Measurements from ENCODE around the gene CRYBB1.

Gene CRYBB1

DNA sequence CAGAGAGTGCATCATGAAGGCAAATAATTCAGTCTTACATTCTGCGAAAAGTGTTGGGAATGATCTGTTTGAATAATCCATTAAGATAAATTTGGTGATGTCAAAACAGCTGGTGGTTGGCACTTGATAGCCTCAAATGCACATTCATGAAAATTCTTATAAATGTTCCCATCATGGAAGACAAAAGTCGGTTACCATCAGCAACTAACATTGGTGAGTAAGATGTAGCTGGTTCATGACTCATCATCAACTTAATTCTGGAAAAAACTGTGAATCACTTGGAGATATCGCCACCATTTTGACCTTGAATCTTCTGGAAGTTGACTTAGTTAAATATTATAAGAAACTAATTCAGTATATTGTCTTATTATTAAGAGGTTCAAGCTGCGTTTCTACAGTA, 11.2 kb downstream of the CRYBB1 start:
- no peak for DNase-seq (ENCODE audit: low read depth)

GRCh38 chr22:26604368-26604767, 13.5 kb downstream of the CRYBB1 start:
- no peak for DNase-seq (ENCODE audit: low read depth)

DNA sequence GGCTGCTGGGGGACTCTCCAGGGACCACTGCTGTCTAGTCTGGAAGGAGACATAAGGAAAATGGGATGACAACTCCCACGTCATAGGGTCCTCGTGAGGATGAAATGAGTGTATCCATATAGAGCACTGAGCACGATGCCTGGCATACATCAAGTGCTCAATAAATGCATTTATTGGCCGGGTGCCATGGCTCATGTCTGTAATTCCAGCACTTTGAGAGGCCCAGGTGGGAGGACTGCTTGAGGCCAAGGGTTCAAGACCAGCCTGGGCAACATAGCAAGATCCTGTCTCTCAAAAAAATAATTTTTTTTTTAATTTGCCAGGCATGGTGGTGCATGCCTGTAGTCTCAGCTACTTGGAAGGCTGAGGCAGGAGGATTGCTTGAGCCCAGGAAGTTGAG, 15.7 kb downstream of the CRYBB1 start:
- DNase-seq (ENCODE audit: low read depth), result no peak

GRCh38 chr22:26601726-26602125, 16.1 kb downstream of the CRYBB1 start:
- DNase-seq (ENCODE audit: low read depth), result no peak

DNA sequence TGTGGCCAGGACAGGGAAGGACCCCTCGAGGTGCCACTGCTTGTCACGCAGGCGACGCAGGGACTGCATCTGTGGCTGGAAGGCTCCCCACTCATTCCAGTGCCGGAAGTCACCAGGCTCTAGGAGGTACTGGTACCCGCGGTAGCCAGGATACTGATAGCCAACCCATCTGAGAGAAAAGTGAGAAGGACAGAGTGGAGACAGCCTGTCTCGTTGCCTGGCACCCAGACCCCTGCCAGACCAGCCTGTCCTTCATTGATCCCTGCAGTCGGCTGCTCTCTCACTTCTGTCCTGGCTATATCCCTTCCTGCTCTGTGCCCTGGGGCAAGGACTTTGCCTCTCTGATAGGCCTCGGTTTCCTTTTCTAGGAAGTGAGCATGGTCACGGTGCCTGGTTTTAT, 18.3 kb downstream of the CRYBB1 start:
- no peak for DNase-seq (ENCODE audit: low read depth)

DNA sequence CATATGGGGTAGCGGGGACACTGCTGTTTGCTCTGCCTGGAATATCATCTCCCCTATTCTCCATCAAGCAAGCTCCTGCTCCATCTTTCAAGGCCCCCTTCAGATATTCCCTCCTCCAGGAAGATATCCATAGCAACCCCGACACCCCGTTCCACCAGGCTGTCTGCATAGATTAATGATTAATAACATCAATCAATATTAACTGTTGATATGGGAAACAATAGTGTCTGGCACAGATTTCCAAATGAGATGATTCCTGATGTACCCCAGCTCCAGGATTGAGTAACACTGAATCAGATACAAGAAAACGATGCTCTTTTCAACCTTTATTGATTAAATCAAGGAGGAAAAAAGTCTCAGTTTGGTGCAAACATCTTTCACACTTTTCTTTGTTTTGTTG, 20.3 kb downstream of the CRYBB1 start:
- no peak for DNase-seq (ENCODE audit: low read depth)

DNA sequence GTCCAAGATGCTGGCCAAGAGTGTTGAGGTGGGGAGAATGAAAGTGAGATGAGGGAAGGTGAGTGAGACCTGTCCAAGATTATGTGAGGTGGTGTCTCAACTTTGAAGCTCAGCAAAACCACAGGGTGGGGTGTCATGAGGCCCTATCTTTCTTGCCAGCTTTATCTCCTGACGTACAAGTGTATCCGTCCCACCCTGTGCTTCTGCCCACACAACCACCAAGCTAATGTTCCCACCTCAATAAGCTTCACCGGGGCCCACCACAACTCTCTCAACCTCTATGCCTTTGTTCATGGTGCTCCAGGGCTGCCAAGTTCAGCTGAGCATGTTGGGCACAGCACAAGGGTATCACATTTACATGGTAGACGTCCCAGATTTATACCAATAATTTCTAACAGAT, 20.8 kb downstream of the CRYBB1 start:
- no peak for DNase-seq (ENCODE audit: low read depth)

DNA sequence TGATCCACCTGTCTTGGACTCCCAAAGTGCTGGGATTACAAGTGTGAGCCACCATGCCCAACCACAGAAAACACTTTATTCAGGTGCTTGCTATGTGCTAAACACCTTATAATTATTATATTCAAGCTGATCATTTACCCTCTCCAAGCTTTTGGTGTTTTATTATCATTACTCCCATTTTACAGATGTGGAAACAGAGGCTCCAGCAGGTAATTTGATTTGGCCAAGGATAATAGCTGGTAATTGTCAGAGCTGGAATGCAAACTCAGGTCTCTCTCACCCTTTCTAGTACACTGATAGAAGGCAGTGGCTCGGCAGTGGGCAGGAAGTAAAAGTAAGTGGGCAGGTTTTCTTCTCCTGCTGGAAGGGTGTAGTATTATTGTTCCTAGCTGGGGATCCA, 24.1 kb downstream of the CRYBB1 start:
- DNase-seq (ENCODE audit: low read depth), result no peak

GRCh38 chr22:26592421-26592891, 25.4 kb downstream of the CRYBB1 start:
- DNase-seq (ENCODE audit: low read depth), result no peak

- DNase-seq (ENCODE audit: low read depth), result peak; percentile 61
These were observed 27.7 kb downstream of the CRYBB1 start, which contains the start of gene TPST2 for GRCh38 chr22:26589845-26590736. TSS of gene TPST2 (minus strand) at chr22:26590132. CDS start at chr22:26541630, 48,502 bp downstream.

DNA sequence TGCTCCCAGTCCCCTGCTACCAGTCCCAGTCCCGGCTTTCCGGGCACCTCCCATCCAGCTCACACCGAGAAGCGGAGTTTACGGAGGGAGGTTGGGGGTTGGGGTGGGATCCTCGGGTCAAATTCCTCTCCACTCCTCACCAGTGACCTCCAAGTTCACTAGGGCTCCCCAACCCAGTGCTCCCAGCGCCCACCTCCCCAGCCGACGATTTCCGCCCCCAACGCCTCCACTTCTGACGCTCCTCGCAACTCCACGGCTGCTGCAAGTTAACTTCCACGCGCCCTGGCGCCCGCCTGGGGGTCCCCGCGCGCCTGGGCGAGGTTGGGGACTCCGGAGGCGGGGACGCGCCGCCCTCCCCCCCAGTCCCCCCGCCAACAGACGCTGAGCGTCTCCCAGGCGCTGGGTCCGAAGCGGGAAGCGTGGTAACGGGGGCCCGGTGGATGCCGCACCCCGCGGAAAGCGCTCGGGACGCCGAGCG, 28.4 kb downstream of the CRYBB1 start:
- no peak for DNase-seq (ENCODE audit: low read depth)

- DNase-seq (ENCODE audit: low read depth), result no peak
These were observed 29.0 kb downstream of the CRYBB1 start for GRCh38 chr22:26588729-26589366.

- no peak for DNase-seq (ENCODE audit: low read depth)
These were observed 29.7 kb downstream of the CRYBB1 start for GRCh38 chr22:26587991-26588613.

GRCh38 chr22:26586556-26587325, 31.1 kb downstream of the CRYBB1 start:
- DNase-seq (ENCODE audit: low read depth), result no peak

GRCh38 chr22:26585104-26585790, 32.6 kb downstream of the CRYBB1 start:
- no peak for DNase-seq (ENCODE audit: low read depth)

DNA sequence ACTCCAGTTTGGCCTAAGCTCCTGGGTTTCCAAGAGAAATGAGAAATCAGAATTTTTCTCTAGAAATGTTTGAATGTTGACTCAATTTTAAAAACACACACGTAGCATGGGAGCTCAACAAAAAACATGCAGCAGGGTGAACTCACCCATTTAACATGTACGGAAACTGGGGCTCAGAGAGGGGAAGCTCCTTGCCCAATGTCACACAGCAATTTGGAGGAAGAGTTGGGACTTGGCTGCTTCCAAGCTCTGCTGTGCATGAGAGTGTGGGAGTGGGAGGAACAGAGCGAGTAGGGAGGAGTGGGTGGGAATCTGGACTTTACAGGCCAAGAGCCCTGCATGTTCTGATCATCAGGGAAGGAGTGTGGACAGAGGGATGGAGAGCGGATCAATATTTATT, 33.8 kb downstream of the CRYBB1 start:
- no peak for DNase-seq (ENCODE audit: low read depth)

DNA sequence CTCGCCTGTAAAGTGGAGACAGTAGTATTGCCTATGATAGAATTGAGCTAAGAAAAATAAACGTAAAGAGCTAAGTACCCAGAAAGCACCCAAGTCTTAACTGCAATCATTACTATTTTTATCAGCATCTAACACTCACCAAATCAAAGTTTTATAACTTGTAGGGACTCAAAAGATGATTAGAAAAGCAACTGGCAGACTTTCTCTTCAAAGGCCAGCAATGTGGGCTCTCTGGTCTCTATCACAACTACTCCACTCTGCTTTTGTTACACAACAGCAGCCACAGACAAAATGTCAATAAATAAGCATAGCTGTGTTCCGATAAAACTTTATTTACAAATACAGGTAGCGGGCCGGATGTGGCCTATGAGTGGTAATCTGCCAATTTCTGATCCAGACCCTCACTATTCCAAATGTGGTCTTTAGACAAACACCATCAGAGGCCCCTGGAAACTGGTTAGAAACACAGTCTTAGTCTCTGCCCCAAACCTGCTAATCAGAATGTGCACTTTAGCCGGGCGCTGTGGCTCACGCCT, 36.1 kb downstream of the CRYBB1 start:
- DNase-seq (ENCODE audit: low read depth), result no peak

DNA sequence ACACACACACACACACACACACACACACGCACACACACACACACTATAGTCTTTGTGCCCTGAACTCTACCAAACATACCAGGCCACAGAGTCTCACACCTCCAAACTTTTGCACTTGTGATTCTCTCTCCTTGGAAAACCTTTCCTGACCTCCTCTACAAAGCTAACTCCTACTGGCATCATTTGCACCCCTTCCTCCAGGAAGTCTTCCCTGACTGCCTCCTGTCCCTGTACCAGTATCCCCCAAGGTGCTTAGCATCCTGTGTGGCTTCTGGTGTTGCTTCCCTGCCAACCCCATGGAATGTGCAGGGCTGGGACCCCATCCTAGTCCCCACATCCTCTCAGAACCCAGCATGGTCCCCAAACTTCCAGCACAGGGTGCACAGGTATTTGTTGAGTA, 36.8 kb downstream of the CRYBB1 start:
- no peak for DNase-seq (ENCODE audit: low read depth)

DNA sequence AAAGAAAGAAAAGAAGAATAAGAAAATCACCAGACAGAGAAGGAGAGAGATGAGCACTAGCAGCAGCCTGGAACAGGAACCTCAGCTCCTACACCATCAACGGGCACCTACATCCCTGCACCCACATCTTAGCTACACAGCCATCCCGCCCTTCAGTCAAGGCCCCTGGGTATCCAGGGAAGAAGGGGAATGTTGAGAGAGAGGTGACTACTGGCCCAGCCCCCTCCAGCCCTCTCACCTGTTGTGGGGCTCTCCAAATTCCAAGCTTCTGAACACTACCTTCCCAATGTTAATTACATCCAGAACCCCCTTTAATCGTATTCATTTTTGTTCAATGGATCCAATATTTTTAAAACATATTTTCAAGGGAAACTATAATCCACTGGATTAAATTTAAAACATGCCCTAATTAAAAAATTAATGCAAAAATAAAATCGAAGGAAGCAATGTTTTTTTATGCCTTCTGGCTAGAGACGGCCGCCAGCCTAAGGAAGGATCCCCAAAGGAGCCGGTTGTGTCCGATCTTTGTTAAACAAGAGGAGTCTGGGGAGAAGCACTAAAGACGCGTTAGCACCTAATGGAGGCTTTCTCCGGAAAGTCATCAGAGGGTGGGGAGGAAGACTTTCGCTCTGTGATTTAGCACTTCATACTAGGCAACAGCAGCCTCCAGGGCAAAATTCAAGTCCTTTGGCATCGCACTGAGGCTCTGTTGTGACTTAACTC, 37.4 kb downstream of the CRYBB1 start:
- no peak for DNase-seq (ENCODE audit: low read depth)

DNA sequence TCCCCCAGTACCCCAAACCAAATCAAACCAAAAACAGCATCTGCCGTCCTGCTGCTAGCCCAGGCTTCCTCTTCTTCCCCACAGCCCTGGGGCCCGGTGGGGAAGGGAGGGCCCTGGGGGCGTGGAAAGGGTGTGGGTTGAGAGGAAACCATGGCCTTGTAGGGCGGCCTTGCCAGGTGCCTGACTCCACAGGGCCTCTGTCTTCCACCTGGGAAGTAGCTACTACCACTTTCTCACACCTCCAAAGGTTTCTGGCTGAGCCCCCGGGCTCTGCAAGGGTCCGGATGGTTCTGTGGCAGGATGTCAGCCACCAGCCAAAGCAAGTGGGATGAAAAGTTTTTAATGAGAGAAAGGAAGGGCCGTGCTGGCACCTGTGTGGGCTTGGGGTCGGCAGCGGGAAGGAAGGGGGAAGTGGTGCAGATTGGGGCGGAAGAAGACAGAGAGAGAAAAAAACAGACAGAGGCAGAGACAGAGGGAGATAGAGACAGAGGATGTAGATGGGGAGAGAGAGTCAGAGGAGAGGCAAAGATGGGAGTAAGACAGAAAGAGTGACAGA, 38.4 kb downstream of the CRYBB1 start:
- peak; percentile 30 for DNase-seq (ENCODE audit: low read depth)
